Caki2 (cell line): ENCODE data around the gene MRPS16. TPM values are rescaled to one million over a fixed set of nuclear protein-coding genes. Genes with fewer than 3 reads are reported as not detected.

ENCODE experiments used
- DNase-seq: peaks from one replicate; pipeline ENCODE4 v3.0.0-alpha.2; 2015; ENCODE audit warnings: low read depth
- in situ Hi-C: cut with HindIII; loops from 2 replicates; pipeline ENCODE4 v1.10.0; 2016; ENCODE audit warnings: low sequenced_read_pairs, low pct_unique_long_range_greater_than_20kb, mixed read lengths
- total RNA-seq: library from RNA; depleted of rRNA; stranded (reverse); fragments of >200 nt; shearing (Covaris generic); gene quantifications from 2 replicates; pipeline ENCODE4 v1.2.3, GENCODE V29; 2014; ENCODE audit warnings: low replicate concordance

Gene MRPS16
- total RNA-seq, 1 experiment from 2014 or later, result 67.5 TPM

GRCh38 chr10:73246646-73247508 lies 5.6 kb downstream of the MRPS16 start, which contains the start of gene DNAJC9:
TSS of gene DNAJC9 (minus strand) at chr10:73247255. CDS start at chr10:73247189, 66 bp downstream.
- in situ Hi-C loops, result no loop called here

GRCh38 chr10:73246322-73246645 lies 6.2 kb downstream of the MRPS16 start:
- DNase-seq, result no peak
- in situ Hi-C loops, result no loop called here

More at GRCh38 chr10:73246646-73247508, 5.6 kb downstream of the MRPS16 start, which contains the start of gene DNAJC9:
- peak; percentile 95 for DNase-seq

GRCh38 chr10:73244866-73245477 lies 7.5 kb downstream of the MRPS16 start:
- in situ Hi-C loops, result no loop called here
- no peak for DNase-seq

- in situ Hi-C loops, result no loop called here
- DNase-seq, result no peak
Observed at GRCh38 chr10:73239908-73240307, 12.5 kb downstream of the MRPS16 start.

- in situ Hi-C loops, result no loop called here
- DNase-seq, result no peak
Observed at GRCh38 chr10:73238990-73239566, 13.4 kb downstream of the MRPS16 start.

- DNase-seq, result no peak
- in situ Hi-C loops, result no loop called here
Observed at GRCh38 chr10:73234695-73235094, 17.7 kb downstream of the MRPS16 start.

GRCh38 chr10:73233883-73234282 lies 18.6 kb downstream of the MRPS16 start:
- DNase-seq, result no peak
- in situ Hi-C loops, result no loop called here

GRCh38 chr10:73232887-73233286 lies 19.6 kb downstream of the MRPS16 start:
- DNase-seq, result no peak
- in situ Hi-C loops, result no loop called here

- in situ Hi-C loops, result no loop called here
- no peak for DNase-seq
Observed at GRCh38 chr10:73229567-73229966, 22.9 kb downstream of the MRPS16 start.

GRCh38 chr10:73228247-73228646 lies 24.2 kb downstream of the MRPS16 start:
- in situ Hi-C loops, result no loop called here
- no peak for DNase-seq

- no peak for DNase-seq
- in situ Hi-C loops, result no loop called here
Observed at GRCh38 chr10:73226663-73227062, 25.8 kb downstream of the MRPS16 start.

GRCh38 chr10:73225518-73225917 lies 26.9 kb downstream of the MRPS16 start:
- DNase-seq, result no peak
- in situ Hi-C loops, result no loop called here

GRCh38 chr10:73220989-73221388 lies 31.5 kb downstream of the MRPS16 start:
- in situ Hi-C loops, result no loop called here
- no peak for DNase-seq

GRCh38 chr10:73219384-73219783 lies 33.1 kb downstream of the MRPS16 start:
- no peak for DNase-seq
- in situ Hi-C loops, result no loop called here

- in situ Hi-C loops, result no loop called here
- DNase-seq, result peak; percentile 12
Observed at GRCh38 chr10:73218431-73219191, 33.8 kb downstream of the MRPS16 start.

GRCh38 chr10:73217628-73218027 lies 34.8 kb downstream of the MRPS16 start:
- in situ Hi-C loops, result no loop called here
- no peak for DNase-seq

GRCh38 chr10:73215749-73216148 lies 36.7 kb downstream of the MRPS16 start:
- no peak for DNase-seq
- in situ Hi-C loops, result no loop called here

GRCh38 chr10:73211106-73211811 lies 41.2 kb downstream of the MRPS16 start:
- in situ Hi-C loops, result no loop called here
- DNase-seq, result no peak
